Neural cell (in vitro differentiated cells): ENCODE results near the gene PHF12. TPM values are rescaled to one million over a fixed set of nuclear protein-coding genes. Genes with fewer than 3 reads are reported as not detected.

Experiments
- H2AFZ ChIP-seq: fragments of 200-600, 300-800 bp; sonication (generic), shearing (Covaris generic); 2 replicates; pipeline ENCODE4 v1.6.0; 2014; ENCODE audit warnings: low read depth, mild to moderate bottlenecking, antibody characterized with exemption, low read length, moderate library complexity
- H3F3A ChIP-seq: fragments of 200-600 bp; shearing (Covaris generic); 2 replicates; pipeline ENCODE4 v1.6.1; 2016; ENCODE audit warnings: mild to moderate bottlenecking, moderate library complexity, mixed read lengths, antibody characterized with exemption, low read length; ENCODE audit not compliant: insufficient read depth, poor library complexity, severe bottlenecking
- H3K27ac ChIP-seq: fragments of 200-600, 300-800 bp; sonication (generic), shearing (Covaris generic); 2 replicates; pipeline ENCODE4 v1.5.1; 2014; ENCODE audit warnings: mild to moderate bottlenecking, low read length, moderate library complexity
- H3K27me3 ChIP-seq: fragments of 300-800, 200-600 bp; sonication (generic), shearing (Covaris generic); 2 replicates; pipeline ENCODE4 v1.6.0; 2014; ENCODE audit warnings: mild to moderate bottlenecking, low read depth, low read length, moderate library complexity; ENCODE audit not compliant: insufficient read depth
- H3K36me3 ChIP-seq: fragments of 300-800, 200-600 bp; sonication (generic), shearing (Covaris generic); 2 replicates; pipeline ENCODE4 v1.5.1; 2014; ENCODE audit warnings: mild to moderate bottlenecking, antibody characterized with exemption, low read length, moderate library complexity; ENCODE audit not compliant: insufficient read depth
- H3K4me2 ChIP-seq: fragments of 300-800, 200-600 bp; sonication (generic), shearing (Covaris generic); 2 replicates; pipeline ENCODE4 v1.6.0; 2014; ENCODE audit warnings: mild to moderate bottlenecking, low read length
- H3K4me3 ChIP-seq: fragments of 300-800, 200-600 bp; sonication (generic), shearing (Covaris generic); 2 replicates; pipeline ENCODE4 v1.5.1; 2014; ENCODE audit warnings: mild to moderate bottlenecking, low read length, moderate library complexity
- H3K79me2 ChIP-seq: fragments of 200-600 bp; shearing (Covaris generic); replicated peaks from 2 replicates; pipeline ENCODE4 v1.6.0; 2014; ENCODE audit warnings: mild to moderate bottlenecking, low read length, moderate library complexity; ENCODE audit not compliant: insufficient read depth
- H3K9ac ChIP-seq: fragments of 300-800, 200-600 bp; sonication (generic), shearing (Covaris generic); 2 replicates; pipeline ENCODE4 v1.6.1; 2016; ENCODE audit warnings: mild to moderate bottlenecking, low read length, mixed read lengths
- H3K9me2 ChIP-seq: fragments of 200-600 bp; shearing (Covaris generic); 2 replicates; pipeline ENCODE4 v1.6.1; 2016; ENCODE audit warnings: mild to moderate bottlenecking, low read length, mixed read lengths; ENCODE audit not compliant: insufficient read depth
- H3K9me3 ChIP-seq: fragments of 200-600, 300-800 bp; sonication (generic), shearing (Covaris generic); 2 replicates; pipeline ENCODE4 v1.6.1; 2016; ENCODE audit warnings: mild to moderate bottlenecking, mixed run types, low read length, moderate library complexity, mixed read lengths
- H4K20me1 ChIP-seq: fragments of 200-600 bp; shearing (Covaris generic); 2 replicates; pipeline ENCODE4 v1.6.1; 2016; ENCODE audit warnings: mild to moderate bottlenecking, mixed run types; ENCODE audit not compliant: insufficient read depth
- CTCF ChIP-seq: fragments of 450-650 bp; IDR thresholded peaks from 2 replicates; pipeline ENCODE4 v1.5.1; 2014; ENCODE audit warnings: antibody characterized with exemption, mild to moderate bottlenecking, moderate library complexity; ENCODE audit not compliant: poor library complexity, severe bottlenecking
- EP300 ChIP-seq: fragments of 450-650 bp; conservative IDR thresholded peaks from 2 replicates; pipeline ENCODE4 v1.6.1; 2014; ENCODE audit warnings: antibody characterized with exemption, mild to moderate bottlenecking, moderate library complexity; ENCODE audit not compliant: poor library complexity, severe bottlenecking
- EZH2 ChIP-seq: fragments of 200-600, 300-800 bp; shearing (Covaris generic), sonication (generic); IDR thresholded peaks from 2 replicates; pipeline ENCODE4 v1.6.1; 2014; ENCODE audit warnings: antibody characterized with exemption, low read length, borderline replicate concordance, mild to moderate bottlenecking; ENCODE audit not compliant: insufficient read depth, poor library complexity, severe bottlenecking
- MXI1 ChIP-seq: fragments of 450-650 bp; conservative IDR thresholded peaks from 2 replicates; pipeline ENCODE4 v1.6.1; 2014; ENCODE audit warnings: antibody characterized with exemption, mild to moderate bottlenecking; ENCODE audit not compliant: poor library complexity, severe bottlenecking
- POLR2AphosphoS5 ChIP-seq: IDR thresholded peaks from 2 replicates; pipeline ENCODE4 v1.6.1; 2012
- RAD21 ChIP-seq: fragments of 450-650 bp; conservative IDR thresholded peaks from 2 replicates; pipeline ENCODE4 v1.6.1; 2014; ENCODE audit warnings: antibody characterized with exemption, mild to moderate bottlenecking, moderate library complexity
- REST ChIP-seq: IDR thresholded peaks from 2 replicates; pipeline ENCODE4 v1.6.1; 2012; ENCODE audit warnings: borderline replicate concordance
- SMC3 ChIP-seq: fragments of 450-650 bp; conservative IDR thresholded peaks from 2 replicates; pipeline ENCODE4 v1.6.1; 2014; ENCODE audit warnings: antibody characterized with exemption, mild to moderate bottlenecking, moderate library complexity; ENCODE audit not compliant: poor library complexity
- polyA plus RNA-seq: library from polyadenylated mRNA; depleted of rRNA; stranded (reverse); fragments of >200 nt; gene quantifications from 2 replicates; pipeline ENCODE4 v1.2.3, GENCODE V29; 2014

PHF12 gene
- polyA plus RNA-seq, 1 donor from 2014 or later: 10.4 TPM

- no peak overlapping the region for H3K27ac ChIP-seq
These were observed 44.4 kb downstream of the PHF12 start for GRCh38 chr17:28906706-28907438.

GRCh38 chr17:28906276-28906675 is 45.0 kb downstream of the PHF12 start:
- peaks cover 2% of the 10 kb centered on the region for H3F3A ChIP-seq
- no peak overlapping the region for H3K4me2 ChIP-seq
- no peaks in the 10 kb centered on the region for H3K79me2 ChIP-seq
- no peaks in the 10 kb centered on the region for H3K9me3 ChIP-seq
- H3K9me2 ChIP-seq: no peaks in the 10 kb centered on the region
- no peak overlapping the region for H3K27ac ChIP-seq
- no peaks in the 10 kb centered on the region for H4K20me1 ChIP-seq
- H3K27me3 ChIP-seq: no peaks in the 10 kb centered on the region
- H3K9ac ChIP-seq: no peak overlapping the region
- H2AFZ ChIP-seq: no peak overlapping the region
- H3K36me3 ChIP-seq: no peaks in the 10 kb centered on the region
- no peak overlapping the region for H3K4me3 ChIP-seq
- no peak for TF ChIP-seq REST
- TF ChIP-seq RAD21: no peak
- no peak for TF ChIP-seq MXI1
- TF ChIP-seq SMC3: no peak
- no peak for TF ChIP-seq CTCF

More at GRCh38 chr17:28906706-28907438, 44.4 kb downstream of the PHF12 start:
- no peak overlapping the region for H3K4me2 ChIP-seq
- H3K4me3 ChIP-seq: no peak overlapping the region
- H3K36me3 ChIP-seq: no peaks in the 10 kb centered on the region
- no peaks in the 10 kb centered on the region for H3K9me3 ChIP-seq
- peaks cover 1% of the 10 kb centered on the region for H3F3A ChIP-seq
- no peaks in the 10 kb centered on the region for H3K9me2 ChIP-seq
- no peaks in the 10 kb centered on the region for H4K20me1 ChIP-seq
- no peaks in the 10 kb centered on the region for H3K27me3 ChIP-seq
- no peak overlapping the region for H2AFZ ChIP-seq
- no peak overlapping the region for H3K9ac ChIP-seq
- no peaks in the 10 kb centered on the region for H3K79me2 ChIP-seq
- TF ChIP-seq EZH2 (no peak), REST (no peak), CTCF (no peak), MXI1 (no peak), POLR2AphosphoS5 (no peak), RAD21 (no peak), EP300 (no peak), SMC3 (no peak)
